ENCODE data around the gene PAX7. TPM values are rescaled to one million over a fixed set of nuclear protein-coding genes. Genes with fewer than 3 reads are reported as not detected.

Gene PAX7
- total RNA-seq, 1 experiment from 2014 or later = 0.15 TPM

GRCh38 chr1:18760156-18760555, 129.5 kb downstream of the PAX7 start:
- Histone ChIP-seq H2BK5ac (ENCODE audit: insufficient read length, low read length) (no peak overlapping the region), H3K27ac (ENCODE audit: insufficient read length, low read depth, low read length) (no peak overlapping the region), H3K23me2 (ENCODE audit: insufficient read length, low read depth, low read length, poor library complexity, severe bottlenecking) (no peaks in the 10 kb centered on the region), H3T11ph (ENCODE audit: low read length) (no peak overlapping the region), H3K56ac (ENCODE audit: insufficient read length, low read depth, low read length) (no peak overlapping the region), H3K4me1 (ENCODE audit: insufficient read depth, low read length) (no peaks in the 10 kb centered on the region), H4K20me1 (ENCODE audit: control insufficient read depth, insufficient read depth, insufficient read length) (no peaks in the 10 kb centered on the region), H2BK120ac (ENCODE audit: low read depth, low read length, poor library complexity, severe bottlenecking) (no peak overlapping the region), H3K27me3 (ENCODE audit: insufficient read depth, low read length) (no peaks in the 10 kb centered on the region; the same call in 1 of the 2 replicates), H4K5ac (ENCODE audit: insufficient read length, low read depth, low read length) (no peak overlapping the region), H2BK15ac (ENCODE audit: low read depth, low read length) (no peak overlapping the region), H2AFZ (ENCODE audit: low read length) (no peak overlapping the region), H3K14ac (ENCODE audit: insufficient read depth, low read length) (no peak overlapping the region), H3K9ac (ENCODE audit: extremely low read depth, insufficient read length, low read length) (no peak overlapping the region), H3K23ac (ENCODE audit: insufficient read length, low read depth, low read length) (no peak overlapping the region), H4K8ac (replicated peaks; ENCODE audit: insufficient read length, low read depth, low read length) (no peak overlapping the region), H2BK12ac (ENCODE audit: insufficient read length, low read depth, low read length) (no peak overlapping the region), H3K4me2 (ENCODE audit: insufficient read depth, insufficient read length, low read length) (no peak overlapping the region), H3K4ac (ENCODE audit: low read depth, low read length) (no peak overlapping the region), H2BK20ac (ENCODE audit: low read depth, low read length, poor library complexity, severe bottlenecking) (no peak overlapping the region), H3K79me2 (ENCODE audit: insufficient read depth, low read length) (no peaks in the 10 kb centered on the region), H3K9me3 (ENCODE audit: control insufficient read depth, low read depth, low read length) (no peaks in the 10 kb centered on the region), H4K91ac (ENCODE audit: insufficient read length, low read depth, low read length) (no peak overlapping the region), H2AK5ac (ENCODE audit: insufficient read length, low read length) (no peak overlapping the region), H3K79me1 (ENCODE audit: insufficient read depth, low read depth, low read length, poor library complexity, severe bottlenecking) (no peaks in the 10 kb centered on the region), H3K18ac (ENCODE audit: insufficient read length, low read depth, low read length) (no peak overlapping the region)
- H3K27me3 Mint-ChIP-seq (ENCODE audit: low read depth) = peaks cover 84% of the 10 kb centered on the region
- H3K27ac Mint-ChIP-seq = no peak overlapping the region
- no peak overlapping the region for H3K4me3 Mint-ChIP-seq
- H3K9me3 Mint-ChIP-seq = peaks cover 15 to 22% of the 10 kb centered on the region in 2 experiments
- H3K36me3 Mint-ChIP-seq (ENCODE audit: insufficient read depth in 1 of 3, low read depth in 3 of 3) = no peaks in the 10 kb centered on the region
- WGBS (ENCODE audit: extremely low coverage, insufficient read length, low lambda C conversion rate) = no CpG with 5 or more reads among the region's 3 CpGs
- no peaks in the 10 kb centered on the region for H3K4me1 Mint-ChIP-seq
- DNase-seq = no peak
- no peak for TF ChIP-seq CTCF (conservative IDR thresholded peaks at IDR 0.05)

Measured in H9 (cell line).